SK-N-SH treated with all-trans-retinoic acid at 6 μM for 48 hours (cell line): ENCODE measurements around the gene YLPM1.

Experiments
- ATAC-seq: fragments of 200-7000 bp; cut with Tn5 transposase; 3 replicates; pipeline ENCODE4 v1.9.1; 2020; ENCODE audit warnings: mild to moderate bottlenecking, moderate library complexity
- ARNTL ChIP-seq: fragments of 450-650 bp; formaldehyde crosslinking; IDR thresholded peaks from 2 replicates; pipeline ENCODE4 v1.5.0; 2020; ENCODE audit warnings: low read depth, mild to moderate bottlenecking, moderate library complexity, borderline replicate concordance
- CSDC2 ChIP-seq: fragments of 250-450 bp; sonication (Bioruptor Pico); IDR thresholded peaks from 2 replicates; pipeline ENCODE4 v1.5.0; 2020; ENCODE audit warnings: mild to moderate bottlenecking, moderate library complexity
- ESRRG ChIP-seq: fragments of 250-450 bp; sonication (Bioruptor Pico); IDR thresholded peaks from 2 replicates; pipeline ENCODE4 v1.6.1; 2021; ENCODE audit warnings: mild to moderate bottlenecking
- GLIS3 ChIP-seq: fragments of 250-450 bp; sonication (Bioruptor Pico); IDR thresholded peaks from 2 replicates; pipeline ENCODE4 v1.5.0; 2020; ENCODE audit warnings: mild to moderate bottlenecking, moderate library complexity
- OSR1 ChIP-seq: fragments of 250-450 bp; sonication (Bioruptor Pico); IDR thresholded peaks from 2 replicates; pipeline ENCODE4 v1.8.0; 2022; ENCODE audit warnings: moderate library complexity, mild to moderate bottlenecking, inconsistent platforms
- PPARA ChIP-seq: fragments of 250-450 bp; sonication (Bioruptor Pico); IDR thresholded peaks from 2 replicates; pipeline ENCODE4 v1.5.0; 2020; ENCODE audit warnings: mild to moderate bottlenecking, borderline replicate concordance
- RARB ChIP-seq: fragments of 250-450 bp; sonication (Bioruptor Pico); IDR thresholded peaks from 2 replicates; pipeline ENCODE4 v1.8.0; 2021; ENCODE audit warnings: mild to moderate bottlenecking, moderate library complexity
- SNAI2 ChIP-seq: fragments of 250-450 bp; sonication (Bioruptor Pico); IDR thresholded peaks from 2 replicates; pipeline ENCODE4 v1.5.0; 2020; ENCODE audit warnings: mild to moderate bottlenecking, moderate library complexity
- TOX ChIP-seq: fragments of 250-450 bp; sonication (Bioruptor Pico); IDR thresholded peaks from 2 replicates; pipeline ENCODE4 v1.8.0; 2021; ENCODE audit warnings: mild to moderate bottlenecking, moderate library complexity, borderline replicate concordance
- ZC3H10 ChIP-seq: fragments of 250-450 bp; sonication (Bioruptor Pico); IDR thresholded peaks from 2 replicates; pipeline ENCODE4 v1.5.1; 2021; ENCODE audit warnings: mild to moderate bottlenecking, moderate library complexity
- ZFP3 ChIP-seq: fragments of 250-450 bp; sonication (Bioruptor Pico); IDR thresholded peaks from 2 replicates; pipeline ENCODE4 v1.5.0; 2020; ENCODE audit warnings: mild to moderate bottlenecking, moderate library complexity
- ZNF565 ChIP-seq: fragments of 450-650 bp; formaldehyde crosslinking; conservative IDR thresholded peaks from 2 replicates; pipeline ENCODE4 v1.5.0; 2020; ENCODE audit warnings: low read depth, mild to moderate bottlenecking, moderate library complexity
- ZNF70 ChIP-seq: fragments of 450-650 bp; formaldehyde crosslinking; IDR thresholded peaks from 2 replicates; pipeline ENCODE4 v1.5.0; 2020; ENCODE audit warnings: mild to moderate bottlenecking, moderate library complexity
- ZNF8 ChIP-seq: fragments of 450-650 bp; formaldehyde crosslinking; IDR thresholded peaks from 2 replicates; pipeline ENCODE4 v1.5.0; 2020; ENCODE audit warnings: mild to moderate bottlenecking, moderate library complexity
- TF ChIP-seq, protein P1 (sequence below): fragments of 250-450 bp; sonication (Bioruptor Pico); IDR thresholded peaks from 2 replicates; pipeline ENCODE4 v1.5.1; 2020; ENCODE audit warnings: low read depth, mild to moderate bottlenecking, moderate library complexity
- TF ChIP-seq, protein P2 (sequence below): fragments of 250-450 bp; sonication (Bioruptor Pico); IDR thresholded peaks from 2 replicates; pipeline ENCODE4 v1.8.0; 2021; ENCODE audit warnings: low read depth, mild to moderate bottlenecking, moderate library complexity, borderline replicate concordance
- TF ChIP-seq, protein P3 (sequence below): fragments of 250-450 bp; sonication (Bioruptor Pico); IDR thresholded peaks from 2 replicates; pipeline ENCODE4 v1.5.0; 2020; ENCODE audit warnings: mild to moderate bottlenecking, moderate library complexity
- TF ChIP-seq, protein P4 (sequence below): fragments of 250-450 bp; sonication (Bioruptor Pico); IDR thresholded peaks from 2 replicates; pipeline ENCODE4 v1.8.0; 2020; ENCODE audit warnings: mild to moderate bottlenecking, moderate library complexity, borderline replicate concordance
- TF ChIP-seq, protein P5 (sequence below): fragments of 250-450 bp; sonication (Bioruptor Pico); IDR thresholded peaks from 2 replicates; pipeline ENCODE4 v1.5.1; 2021; ENCODE audit warnings: mild to moderate bottlenecking, moderate library complexity

The YLPM1 gene

DNA sequence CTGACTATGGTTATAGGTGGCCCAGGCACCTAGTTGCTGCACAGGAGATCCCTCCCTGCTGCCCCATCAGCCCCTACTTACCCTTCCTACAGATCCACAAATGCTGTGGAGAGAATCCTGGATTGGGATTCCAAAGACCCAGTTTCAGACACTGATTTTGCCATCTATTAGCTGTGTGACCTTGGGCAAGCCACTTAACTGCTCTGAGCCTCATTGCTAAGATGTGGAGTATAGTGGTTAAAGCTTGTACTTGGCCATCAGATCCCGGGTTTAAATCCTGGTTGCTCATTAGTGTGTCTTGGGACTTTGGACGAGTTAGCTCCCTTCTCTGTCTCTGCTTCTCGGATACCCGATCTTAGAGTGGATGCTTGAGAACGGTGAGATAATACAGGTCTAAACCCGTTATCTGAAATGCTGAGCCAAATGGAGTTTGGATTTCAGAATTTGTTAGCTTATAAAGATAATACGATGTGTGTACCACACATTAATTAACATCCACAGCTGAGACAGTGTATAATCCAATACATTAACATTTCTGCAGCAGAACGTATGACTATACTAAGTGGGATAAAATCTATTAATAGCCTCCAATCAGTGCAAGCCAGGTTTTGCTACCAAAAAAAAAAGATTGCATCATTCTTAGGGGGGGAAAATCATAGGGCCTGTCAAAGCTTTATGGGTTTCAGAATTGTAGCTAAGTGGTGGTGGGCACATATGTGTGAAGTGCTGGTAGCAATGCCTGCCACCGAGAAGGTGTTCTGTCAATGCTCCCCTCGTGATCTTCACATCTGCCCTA is 96.8 kb downstream of the YLPM1 start:
- TF ChIP-seq, protein P1, sequence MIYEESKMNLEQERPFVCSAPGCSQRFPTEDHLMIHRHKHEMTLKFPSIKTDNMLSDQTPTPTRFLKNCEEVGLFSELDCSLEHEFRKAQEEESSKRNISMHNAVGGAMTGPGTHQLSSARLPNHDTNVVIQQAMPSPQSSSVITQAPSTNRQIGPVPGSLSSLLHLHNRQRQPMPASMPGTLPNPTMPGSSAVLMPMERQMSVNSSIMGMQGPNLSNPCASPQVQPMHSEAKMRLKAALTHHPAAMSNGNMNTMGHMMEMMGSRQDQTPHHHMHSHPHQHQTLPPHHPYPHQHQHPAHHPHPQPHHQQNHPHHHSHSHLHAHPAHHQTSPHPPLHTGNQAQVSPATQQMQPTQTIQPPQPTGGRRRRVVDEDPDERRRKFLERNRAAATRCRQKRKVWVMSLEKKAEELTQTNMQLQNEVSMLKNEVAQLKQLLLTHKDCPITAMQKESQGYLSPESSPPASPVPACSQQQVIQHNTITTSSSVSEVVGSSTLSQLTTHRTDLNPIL (CRISPR knock-in tag), result no peak
- TF ChIP-seq ZNF70, result no peak
- TF ChIP-seq ARNTL (CRISPR knock-in tag), result no peak
- TF ChIP-seq, protein P2, sequence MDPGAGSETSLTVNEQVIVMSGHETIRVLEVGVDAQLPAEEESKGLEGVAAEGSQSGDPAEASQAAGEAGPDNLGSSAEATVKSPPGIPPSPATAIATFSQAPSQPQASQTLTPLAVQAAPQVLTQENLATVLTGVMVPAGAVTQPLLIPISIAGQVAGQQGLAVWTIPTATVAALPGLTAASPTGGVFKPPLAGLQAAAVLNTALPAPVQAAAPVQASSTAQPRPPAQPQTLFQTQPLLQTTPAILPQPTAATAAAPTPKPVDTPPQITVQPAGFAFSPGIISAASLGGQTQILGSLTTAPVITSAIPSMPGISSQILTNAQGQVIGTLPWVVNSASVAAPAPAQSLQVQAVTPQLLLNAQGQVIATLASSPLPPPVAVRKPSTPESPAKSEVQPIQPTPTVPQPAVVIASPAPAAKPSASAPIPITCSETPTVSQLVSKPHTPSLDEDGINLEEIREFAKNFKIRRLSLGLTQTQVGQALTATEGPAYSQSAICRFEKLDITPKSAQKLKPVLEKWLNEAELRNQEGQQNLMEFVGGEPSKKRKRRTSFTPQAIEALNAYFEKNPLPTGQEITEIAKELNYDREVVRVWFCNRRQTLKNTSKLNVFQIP, result no peak
- TF ChIP-seq, protein P3, sequence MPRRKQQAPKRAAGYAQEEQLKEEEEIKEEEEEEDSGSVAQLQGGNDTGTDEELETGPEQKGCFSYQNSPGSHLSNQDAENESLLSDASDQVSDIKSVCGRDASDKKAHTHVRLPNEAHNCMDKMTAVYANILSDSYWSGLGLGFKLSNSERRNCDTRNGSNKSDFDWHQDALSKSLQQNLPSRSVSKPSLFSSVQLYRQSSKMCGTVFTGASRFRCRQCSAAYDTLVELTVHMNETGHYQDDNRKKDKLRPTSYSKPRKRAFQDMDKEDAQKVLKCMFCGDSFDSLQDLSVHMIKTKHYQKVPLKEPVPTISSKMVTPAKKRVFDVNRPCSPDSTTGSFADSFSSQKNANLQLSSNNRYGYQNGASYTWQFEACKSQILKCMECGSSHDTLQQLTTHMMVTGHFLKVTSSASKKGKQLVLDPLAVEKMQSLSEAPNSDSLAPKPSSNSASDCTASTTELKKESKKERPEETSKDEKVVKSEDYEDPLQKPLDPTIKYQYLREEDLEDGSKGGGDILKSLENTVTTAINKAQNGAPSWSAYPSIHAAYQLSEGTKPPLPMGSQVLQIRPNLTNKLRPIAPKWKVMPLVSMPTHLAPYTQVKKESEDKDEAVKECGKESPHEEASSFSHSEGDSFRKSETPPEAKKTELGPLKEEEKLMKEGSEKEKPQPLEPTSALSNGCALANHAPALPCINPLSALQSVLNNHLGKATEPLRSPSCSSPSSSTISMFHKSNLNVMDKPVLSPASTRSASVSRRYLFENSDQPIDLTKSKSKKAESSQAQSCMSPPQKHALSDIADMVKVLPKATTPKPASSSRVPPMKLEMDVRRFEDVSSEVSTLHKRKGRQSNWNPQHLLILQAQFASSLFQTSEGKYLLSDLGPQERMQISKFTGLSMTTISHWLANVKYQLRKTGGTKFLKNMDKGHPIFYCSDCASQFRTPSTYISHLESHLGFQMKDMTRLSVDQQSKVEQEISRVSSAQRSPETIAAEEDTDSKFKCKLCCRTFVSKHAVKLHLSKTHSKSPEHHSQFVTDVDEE (CRISPR knock-in tag), result no peak
- TF ChIP-seq TOX (CRISPR knock-in tag), result no peak
- TF ChIP-seq PPARA, result no peak
- no peak for TF ChIP-seq ZNF565
- TF ChIP-seq, protein P4, sequence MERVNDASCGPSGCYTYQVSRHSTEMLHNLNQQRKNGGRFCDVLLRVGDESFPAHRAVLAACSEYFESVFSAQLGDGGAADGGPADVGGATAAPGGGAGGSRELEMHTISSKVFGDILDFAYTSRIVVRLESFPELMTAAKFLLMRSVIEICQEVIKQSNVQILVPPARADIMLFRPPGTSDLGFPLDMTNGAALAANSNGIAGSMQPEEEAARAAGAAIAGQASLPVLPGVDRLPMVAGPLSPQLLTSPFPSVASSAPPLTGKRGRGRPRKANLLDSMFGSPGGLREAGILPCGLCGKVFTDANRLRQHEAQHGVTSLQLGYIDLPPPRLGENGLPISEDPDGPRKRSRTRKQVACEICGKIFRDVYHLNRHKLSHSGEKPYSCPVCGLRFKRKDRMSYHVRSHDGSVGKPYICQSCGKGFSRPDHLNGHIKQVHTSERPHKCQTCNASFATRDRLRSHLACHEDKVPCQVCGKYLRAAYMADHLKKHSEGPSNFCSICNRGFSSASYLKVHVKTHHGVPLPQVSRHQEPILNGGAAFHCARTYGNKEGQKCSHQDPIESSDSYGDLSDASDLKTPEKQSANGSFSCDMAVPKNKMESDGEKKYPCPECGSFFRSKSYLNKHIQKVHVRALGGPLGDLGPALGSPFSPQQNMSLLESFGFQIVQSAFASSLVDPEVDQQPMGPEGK, result no peak
- no peak for ATAC-seq

DNA sequence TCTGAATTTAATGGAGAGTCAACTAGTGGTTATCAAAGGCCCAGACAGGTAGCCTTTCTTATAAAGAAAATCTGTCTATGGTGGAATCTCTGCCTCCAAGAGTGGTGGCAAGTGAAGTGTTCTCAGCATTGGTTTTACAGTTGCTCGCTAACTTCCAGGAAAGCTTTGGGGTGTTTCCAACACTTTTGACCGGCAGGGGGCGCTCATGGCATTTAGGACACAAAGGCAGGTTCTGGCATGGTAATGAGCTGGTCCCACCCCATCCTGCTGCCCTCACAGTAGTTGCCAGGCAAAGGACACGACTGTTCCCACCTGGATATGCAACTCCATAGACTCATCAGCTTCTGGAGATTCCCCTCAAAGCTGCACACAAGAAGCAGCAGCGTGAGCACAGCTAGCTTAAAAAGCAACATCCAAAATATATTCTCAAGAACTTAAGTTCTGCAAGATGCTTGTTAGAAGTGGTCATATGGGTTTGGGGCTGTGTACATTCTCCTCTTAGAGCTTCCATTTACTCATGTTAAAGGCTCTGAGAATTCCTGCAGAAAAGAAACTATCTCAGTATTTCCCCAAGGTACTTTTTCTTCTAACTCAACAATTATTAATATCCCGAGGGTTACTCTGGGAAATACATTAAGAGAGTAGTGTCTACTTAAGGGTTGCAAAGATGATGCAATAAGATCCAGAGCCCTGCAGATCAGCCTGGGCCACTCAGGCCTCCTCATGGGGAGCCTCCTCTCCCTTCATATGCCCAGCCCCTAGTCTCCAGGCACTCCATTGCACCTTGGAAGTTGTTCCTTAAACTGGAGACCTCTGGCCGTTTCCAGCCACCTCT is 98.0 kb downstream of the YLPM1 start:
- no peak for TF ChIP-seq CSDC2 (CRISPR knock-in tag)
- no peak for TF ChIP-seq ZNF8 (CRISPR knock-in tag)
- TF ChIP-seq, protein P2, result no peak
- no peak for TF ChIP-seq RARB (CRISPR knock-in tag)
- TF ChIP-seq ESRRG (CRISPR knock-in tag), result no peak
- ATAC-seq, result peak; percentile 94

DNA sequence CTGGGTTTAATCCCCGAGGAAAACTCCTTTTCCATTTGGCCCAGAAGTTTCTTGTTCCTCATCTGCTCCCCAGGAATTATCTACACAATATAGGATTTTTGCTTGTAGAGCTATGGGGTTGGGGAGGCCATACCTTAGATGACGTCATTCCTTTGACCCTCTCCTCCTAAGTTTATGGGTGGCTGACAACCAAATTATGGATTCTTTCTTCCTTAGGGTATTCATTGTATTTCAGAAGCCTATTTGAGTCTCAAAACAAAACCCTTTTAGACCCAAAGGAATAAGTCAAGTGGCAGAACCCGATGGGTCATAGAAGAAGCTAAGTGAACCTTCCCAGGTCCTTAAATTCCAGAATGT is 98.6 kb downstream of the YLPM1 start:
- ATAC-seq, result no peak
- no peak for TF ChIP-seq ZC3H10
- TF ChIP-seq ZNF8 (CRISPR knock-in tag), result no peak
- no peak for TF ChIP-seq SNAI2 (CRISPR knock-in tag)
- TF ChIP-seq ARNTL (CRISPR knock-in tag), result no peak
- TF ChIP-seq, protein P4, result no peak
- TF ChIP-seq ESRRG (CRISPR knock-in tag), result no peak
- TF ChIP-seq ZNF70, result no peak
- TF ChIP-seq RARB (CRISPR knock-in tag), result no peak
- TF ChIP-seq OSR1 (CRISPR knock-in tag), result no peak
- TF ChIP-seq GLIS3, result no peak
- no peak for TF ChIP-seq TOX (CRISPR knock-in tag)
- TF ChIP-seq, protein P2, result no peak
- TF ChIP-seq ZFP3 (CRISPR knock-in tag), result no peak
- TF ChIP-seq, protein P5, sequence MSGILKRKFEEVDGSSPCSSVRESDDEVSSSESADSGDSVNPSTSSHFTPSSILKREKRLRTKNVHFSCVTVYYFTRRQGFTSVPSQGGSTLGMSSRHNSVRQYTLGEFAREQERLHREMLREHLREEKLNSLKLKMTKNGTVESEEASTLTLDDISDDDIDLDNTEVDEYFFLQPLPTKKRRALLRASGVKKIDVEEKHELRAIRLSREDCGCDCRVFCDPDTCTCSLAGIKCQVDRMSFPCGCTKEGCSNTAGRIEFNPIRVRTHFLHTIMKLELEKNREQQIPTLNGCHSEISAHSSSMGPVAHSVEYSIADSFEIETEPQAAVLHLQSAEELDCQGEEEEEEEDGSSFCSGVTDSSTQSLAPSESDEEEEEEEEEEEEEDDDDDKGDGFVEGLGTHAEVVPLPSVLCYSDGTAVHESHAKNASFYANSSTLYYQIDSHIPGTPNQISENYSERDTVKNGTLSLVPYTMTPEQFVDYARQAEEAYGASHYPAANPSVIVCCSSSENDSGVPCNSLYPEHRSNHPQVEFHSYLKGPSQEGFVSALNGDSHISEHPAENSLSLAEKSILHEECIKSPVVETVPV (CRISPR knock-in tag), result no peak
